C4-2B (cell line): ENCODE data around the gene PRKCH.
A peak's percentile ranks its signal among the peaks of the same experiment; 100 is the strongest.

Experiments used
- H3K27ac ChIP-seq: fragments of 450-650 bp; 2 replicates; pipeline ENCODE4 v1.5.1; 2017
- CTCF ChIP-seq: fragments of 450-650 bp; conservative IDR thresholded peaks from 2 replicates; pipeline ENCODE4 v1.5.1; 2017; ENCODE audit warnings: mild to moderate bottlenecking
- ZFX ChIP-seq: fragments of 450-650 bp; IDR thresholded peaks from 2 replicates; pipeline ENCODE4 v1.6.1; 2017

PRKCH gene

GRCh38 chr14:61469781-61470180 lies 148.4 kb downstream of the PRKCH start:
- TF ChIP-seq ZFX: no peak
- no peak for TF ChIP-seq CTCF
- H3K27ac ChIP-seq: no peak overlapping the region

GRCh38 chr14:61470261-61470960 lies 149.0 kb downstream of the PRKCH start:
- TF ChIP-seq CTCF: peak; percentile 19
- TF ChIP-seq ZFX: no peak
- H3K27ac ChIP-seq: no peak overlapping the region

- no peak overlapping the region for H3K27ac ChIP-seq
- TF ChIP-seq ZFX (no peak), CTCF (no peak)
Observed at GRCh38 chr14:61470961-61471293, 149.5 kb downstream of the PRKCH start.

- H3K27ac ChIP-seq: no peak overlapping the region
Observed at GRCh38 chr14:61471297-61472005, 150.1 kb downstream of the PRKCH start.

DNA sequence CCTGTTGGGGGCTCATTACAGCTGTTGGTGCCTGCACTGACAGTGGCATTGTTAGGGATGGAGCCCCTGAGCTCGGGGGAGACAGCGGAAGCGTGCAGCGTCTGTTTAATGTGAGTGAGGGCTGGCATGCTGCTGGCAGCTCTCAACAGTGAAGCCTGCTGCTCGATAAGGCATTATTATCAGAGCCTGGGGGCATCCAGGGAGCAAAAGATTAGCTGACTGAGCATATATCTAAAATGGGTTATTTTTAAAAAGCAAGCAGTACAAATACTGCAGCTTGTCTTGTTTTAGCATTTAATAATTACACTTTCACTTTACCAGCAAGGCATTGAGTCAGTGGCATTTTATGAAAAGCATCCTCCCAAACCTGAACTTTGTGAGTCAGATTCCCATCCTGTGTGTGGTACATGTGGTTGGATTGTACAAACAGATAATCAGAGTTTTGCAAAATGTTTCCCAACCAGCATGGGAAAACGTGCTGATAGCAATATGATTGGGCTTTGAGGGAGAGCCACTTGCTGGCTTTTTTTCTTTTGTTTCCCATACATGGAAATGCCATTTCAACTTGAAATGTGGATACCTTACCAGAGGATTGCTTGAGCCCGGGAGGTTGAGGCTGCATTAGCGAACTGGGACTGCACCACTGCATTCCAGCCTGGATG lies 150.8 kb downstream of the PRKCH start:
- no peak overlapping the region for H3K27ac ChIP-seq
- TF ChIP-seq CTCF (no peak), ZFX (no peak)

More at GRCh38 chr14:61471297-61472005, 150.1 kb downstream of the PRKCH start:
- TF ChIP-seq CTCF (no peak), ZFX (no peak)

GRCh38 chr14:61472801-61473376 lies 151.5 kb downstream of the PRKCH start:
- H3K27ac ChIP-seq: no peak overlapping the region
- TF ChIP-seq ZFX (no peak), CTCF (no peak)

GRCh38 chr14:61474015-61474414 lies 152.6 kb downstream of the PRKCH start:
- H3K27ac ChIP-seq: no peak overlapping the region
- TF ChIP-seq CTCF: no peak
- no peak for TF ChIP-seq ZFX
